ENCODE measurements around the gene NAV2.

- TF ChIP-seq POLR2A (IDR thresholded peaks at IDR 0.05; ENCODE audit: low read length) (no peak), GATA1 (IDR thresholded peaks at IDR 0.05; ENCODE audit: low read depth, low read length) (no peak)
These were observed 446.1 kb downstream of the NAV2 start for GRCh38 chr11:20158597-20159257.

Data from erythroblast (primary cell).